WERI-Rb-1 (cell line): Measurements from ENCODE around the gene RALGAPA2.

Source experiments
- DNase-seq: peaks from one replicate; pipeline ENCODE4 v3.0.0-alpha.2; 2020
- H3K27ac ChIP-seq: fragments of 250-450 bp; sonication (Bioruptor Pico); 2 replicates; pipeline ENCODE4 v1.5.1; 2020; ENCODE audit warnings: mild to moderate bottlenecking, moderate library complexity
- H3K27me3 ChIP-seq: fragments of 250-450 bp; sonication (Bioruptor Pico); 2 replicates; pipeline ENCODE4 v1.5.1; 2021; ENCODE audit warnings: mild to moderate bottlenecking, low read depth, moderate library complexity; ENCODE audit not compliant: insufficient read depth, severe bottlenecking
- H3K36me3 ChIP-seq: fragments of 250-450 bp; sonication (Bioruptor Pico); 2 replicates; pipeline ENCODE4 v1.5.1; 2020; ENCODE audit warnings: mild to moderate bottlenecking, moderate library complexity
- H3K4me3 ChIP-seq: 2 replicates; pipeline ENCODE4 v1.5.1; 2011; ENCODE audit warnings: low read depth, mild to moderate bottlenecking, control low read depth, low read length
- H3K9me3 ChIP-seq: fragments of 250-450 bp; sonication (Bioruptor Pico); 2 replicates; pipeline ENCODE4 v1.5.1; 2021; ENCODE audit warnings: mild to moderate bottlenecking, moderate library complexity; ENCODE audit not compliant: severe bottlenecking
- TF ChIP-seq, protein P1 (sequence below): IDR thresholded peaks from 2 replicates; pipeline ENCODE4 v1.5.1; 2011; ENCODE audit warnings: low read depth, mild to moderate bottlenecking, control low read depth, inconsistent platforms, low read length

RALGAPA2 gene

DNA sequence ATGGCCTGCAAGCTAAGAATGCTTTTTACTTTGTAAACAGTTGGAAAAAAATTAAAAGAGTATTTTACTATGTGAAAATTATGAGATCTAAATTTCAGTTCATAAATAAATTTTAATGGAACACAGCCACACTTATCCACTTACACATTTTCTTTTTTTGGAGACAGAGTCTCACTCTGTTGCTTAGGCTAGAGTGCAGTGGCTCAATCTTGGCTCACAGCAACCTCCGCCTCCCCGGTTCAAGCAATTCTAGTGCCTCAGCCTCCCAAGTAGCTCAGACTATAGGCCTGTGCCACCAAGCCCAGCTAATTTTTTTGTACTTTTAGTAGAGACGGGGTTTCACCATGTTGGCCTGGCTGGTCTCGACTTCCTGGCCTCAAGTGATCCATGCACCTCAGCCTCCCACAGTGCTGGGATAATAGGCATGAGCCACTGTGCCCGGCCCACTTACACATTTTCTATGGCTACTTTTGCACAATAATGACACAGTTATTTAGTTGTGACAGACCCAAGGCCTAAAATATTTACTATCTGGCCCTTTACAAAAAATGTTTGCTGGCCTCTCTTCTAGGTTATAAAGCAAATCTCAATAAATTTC lies 234.9 kb downstream of the RALGAPA2 start:
- TF ChIP-seq, protein P1, sequence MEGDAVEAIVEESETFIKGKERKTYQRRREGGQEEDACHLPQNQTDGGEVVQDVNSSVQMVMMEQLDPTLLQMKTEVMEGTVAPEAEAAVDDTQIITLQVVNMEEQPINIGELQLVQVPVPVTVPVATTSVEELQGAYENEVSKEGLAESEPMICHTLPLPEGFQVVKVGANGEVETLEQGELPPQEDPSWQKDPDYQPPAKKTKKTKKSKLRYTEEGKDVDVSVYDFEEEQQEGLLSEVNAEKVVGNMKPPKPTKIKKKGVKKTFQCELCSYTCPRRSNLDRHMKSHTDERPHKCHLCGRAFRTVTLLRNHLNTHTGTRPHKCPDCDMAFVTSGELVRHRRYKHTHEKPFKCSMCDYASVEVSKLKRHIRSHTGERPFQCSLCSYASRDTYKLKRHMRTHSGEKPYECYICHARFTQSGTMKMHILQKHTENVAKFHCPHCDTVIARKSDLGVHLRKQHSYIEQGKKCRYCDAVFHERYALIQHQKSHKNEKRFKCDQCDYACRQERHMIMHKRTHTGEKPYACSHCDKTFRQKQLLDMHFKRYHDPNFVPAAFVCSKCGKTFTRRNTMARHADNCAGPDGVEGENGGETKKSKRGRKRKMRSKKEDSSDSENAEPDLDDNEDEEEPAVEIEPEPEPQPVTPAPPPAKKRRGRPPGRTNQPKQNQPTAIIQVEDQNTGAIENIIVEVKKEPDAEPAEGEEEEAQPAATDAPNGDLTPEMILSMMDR: no peak
- Histone ChIP-seq H3K9me3 (no peaks in the 10 kb centered on the region), H3K36me3 (no peaks in the 10 kb centered on the region; the same call in 1 of the 2 replicates), H3K4me3 (no peak overlapping the region), H3K27me3 (no peaks in the 10 kb centered on the region), H3K27ac (no peak overlapping the region)
- DNase-seq: no peak

DNA sequence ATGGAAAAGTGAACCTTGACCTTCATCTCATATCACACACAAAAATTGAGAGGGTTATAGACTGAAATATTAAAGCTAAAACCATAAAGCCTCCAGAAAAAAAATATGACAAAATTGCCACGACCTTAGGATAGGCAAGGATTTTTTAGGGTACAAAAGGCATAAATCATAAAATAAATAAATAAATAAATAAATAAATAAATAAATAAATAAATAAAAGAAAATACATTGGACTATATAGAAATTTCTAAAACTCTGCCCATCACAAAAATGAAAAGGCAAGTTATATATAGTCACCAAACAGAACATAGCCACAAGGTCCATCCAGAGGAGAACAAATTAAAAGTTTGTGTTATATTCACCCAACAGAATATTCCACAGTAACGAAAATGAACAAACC lies 235.9 kb downstream of the RALGAPA2 start:
- H3K27me3 ChIP-seq: no peaks in the 10 kb centered on the region
- DNase-seq: no peak
- no peaks in the 10 kb centered on the region for H3K9me3 ChIP-seq
- H3K36me3 ChIP-seq: no peaks in the 10 kb centered on the region; the same call in 1 of the 2 replicates
- no peak overlapping the region for H3K27ac ChIP-seq
- H3K4me3 ChIP-seq: no peak overlapping the region
- TF ChIP-seq, protein P1: no peak

DNA sequence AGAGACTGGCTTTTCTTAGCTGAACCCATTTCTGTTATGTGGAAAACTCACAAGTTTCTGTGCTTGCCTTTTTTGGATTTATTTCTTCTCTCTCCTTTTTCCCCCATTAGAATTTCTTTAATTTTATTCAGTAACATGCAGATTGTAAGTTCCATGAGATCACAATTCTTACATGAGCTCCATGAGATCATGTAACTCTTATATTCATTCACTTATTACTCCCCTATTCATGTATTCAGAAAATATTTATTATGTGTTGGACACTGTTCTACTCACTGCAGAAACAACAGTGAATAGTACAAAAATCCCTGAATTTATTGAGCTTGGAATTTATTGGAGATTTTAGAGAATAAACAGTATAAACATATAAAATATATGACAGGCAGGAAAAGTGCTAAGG lies 238.8 kb downstream of the RALGAPA2 start:
- H3K36me3 ChIP-seq: no peaks in the 10 kb centered on the region; the same call in 1 of the 2 replicates
- H3K27ac ChIP-seq: no peak overlapping the region
- no peaks in the 10 kb centered on the region for H3K9me3 ChIP-seq
- no peak for DNase-seq
- no peak overlapping the region for H3K4me3 ChIP-seq
- no peaks in the 10 kb centered on the region for H3K27me3 ChIP-seq
- TF ChIP-seq, protein P1: no peak

DNA sequence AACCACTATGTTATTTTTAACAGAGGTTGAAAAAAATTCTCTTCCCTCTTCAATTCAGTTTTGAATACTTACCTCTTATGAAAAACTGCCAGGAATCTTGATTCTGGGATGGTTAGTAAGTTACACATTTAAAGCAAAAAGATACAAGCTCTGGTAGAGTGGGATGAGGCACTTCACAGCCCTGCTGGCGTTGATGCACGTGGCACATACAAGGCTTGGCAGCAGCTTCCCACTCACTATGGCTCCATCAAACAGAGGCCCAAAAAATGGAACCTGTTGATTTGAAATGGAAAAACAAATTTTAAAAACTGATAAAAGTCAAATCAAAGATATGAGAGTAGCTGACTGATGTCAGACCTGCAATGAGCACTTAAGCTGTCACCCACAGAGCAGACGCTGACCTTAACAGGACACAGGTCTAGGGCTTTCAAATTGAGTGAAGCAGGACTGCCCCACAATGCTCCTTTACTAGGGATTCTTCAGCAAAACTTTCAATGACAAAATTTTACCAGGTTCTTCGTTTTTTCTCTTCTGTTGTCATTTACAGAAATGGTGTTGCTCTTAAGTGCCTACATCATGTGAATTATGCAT lies 239.7 kb downstream of the RALGAPA2 start:
- no peak for DNase-seq
- Histone ChIP-seq H3K27me3 (no peaks in the 10 kb centered on the region), H3K36me3 (no peaks in the 10 kb centered on the region; the same call in 1 of the 2 replicates), H3K27ac (no peak overlapping the region), H3K9me3 (no peaks in the 10 kb centered on the region), H3K4me3 (no peak overlapping the region)
- TF ChIP-seq, protein P1: no peak

DNA sequence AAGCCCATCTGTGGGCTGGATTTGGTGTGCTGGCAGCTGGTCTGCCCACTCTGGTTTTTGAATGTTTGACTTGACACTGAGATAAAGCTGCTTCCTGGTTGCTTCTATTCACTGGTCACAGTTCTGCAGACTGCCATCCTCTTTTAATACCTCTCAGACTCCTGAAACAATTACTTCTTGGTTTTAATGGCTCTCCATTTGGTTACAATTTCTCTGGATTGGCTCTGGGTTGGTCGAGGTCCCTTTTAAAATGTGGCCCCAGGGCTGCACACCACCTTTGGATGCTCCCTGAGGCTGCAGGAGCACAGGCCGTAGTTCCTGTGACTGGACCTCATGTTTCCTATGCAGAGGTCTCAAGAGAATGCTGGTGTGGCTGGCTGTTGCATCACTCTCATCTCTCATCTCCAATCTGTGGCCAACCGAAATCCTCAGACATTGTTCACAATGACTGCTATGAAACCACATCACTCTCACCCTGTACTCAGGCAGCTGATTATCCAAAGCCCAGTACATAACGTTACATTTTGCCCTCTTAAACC lies 246.0 kb downstream of the RALGAPA2 start:
- Histone ChIP-seq H3K9me3 (no peaks in the 10 kb centered on the region), H3K27me3 (no peaks in the 10 kb centered on the region), H3K27ac (no peak overlapping the region), H3K36me3 (no peaks in the 10 kb centered on the region), H3K4me3 (no peak overlapping the region)
- TF ChIP-seq, protein P1: no peak
- no peak for DNase-seq
